IPS-20b (cell line): ENCODE data around the gene CD1D.
"Not testable (repeated sequence)": the region's sequence is repeated elsewhere in the genome, so short reads cannot be mapped to it uniquely, and the experiment has no call there.

Experiments
- H3K27ac ChIP-seq: one replicate; pipeline ENCODE4 v1.5.1; 2013; ENCODE audit warnings: low read length
- H3K27me3 ChIP-seq: 2 replicates; pipeline ENCODE4 v1.6.1; 2013; ENCODE audit warnings: mild to moderate bottlenecking, low read length, inconsistent platforms; ENCODE audit not compliant: insufficient read depth
- H3K36me3 ChIP-seq: 2 replicates; pipeline ENCODE4 v1.6.1; 2013; ENCODE audit warnings: low read depth, mild to moderate bottlenecking, inconsistent platforms, low read length, moderate library complexity; ENCODE audit not compliant: insufficient read depth
- H3K4me1 ChIP-seq: 2 replicates; pipeline ENCODE4 v1.6.1; 2013; ENCODE audit warnings: mild to moderate bottlenecking, control low read depth, inconsistent platforms, low read length, moderate library complexity; ENCODE audit not compliant: insufficient read depth
- H3K4me3 ChIP-seq: 2 replicates; pipeline ENCODE4 v1.5.1; 2013; ENCODE audit warnings: mild to moderate bottlenecking, low read length, inconsistent platforms
- H3K9ac ChIP-seq: 2 replicates; pipeline ENCODE4 v1.6.1; 2013; ENCODE audit warnings: low read depth, mild to moderate bottlenecking, inconsistent platforms, low read length, moderate library complexity
- H3K9me3 ChIP-seq: 2 replicates; pipeline ENCODE4 v1.6.1; 2013; ENCODE audit warnings: mild to moderate bottlenecking, low read depth, low read length, inconsistent platforms; ENCODE audit not compliant: insufficient read depth

CD1D gene

GRCh38 chr1:158200527-158200926, 19.8 kb downstream of the CD1D start:
- Histone ChIP-seq H3K4me1 (no peaks in the 10 kb centered on the region), H3K27ac (no peak overlapping the region)

GRCh38 chr1:158203693-158204457, 23.2 kb downstream of the CD1D start:
- no peaks in the 10 kb centered on the region for H3K9me3 ChIP-seq
- H3K4me3 ChIP-seq = peak overlapping the region; percentile 52
- H3K36me3 ChIP-seq = no peaks in the 10 kb centered on the region
- no peak overlapping the region for H3K9ac ChIP-seq
- no peaks in the 10 kb centered on the region for H3K4me1 ChIP-seq
- H3K27ac ChIP-seq = no peak overlapping the region
- no peaks in the 10 kb centered on the region for H3K27me3 ChIP-seq

More at GRCh38 chr1:158200527-158200926, 19.8 kb downstream of the CD1D start:
- no peak overlapping the region for H3K4me3 ChIP-seq
- H3K9ac ChIP-seq = no peak overlapping the region
- H3K9me3 ChIP-seq = no peaks in the 10 kb centered on the region
- H3K36me3 ChIP-seq = no peaks in the 10 kb centered on the region
- H3K27me3 ChIP-seq = no peaks in the 10 kb centered on the region

- Histone ChIP-seq H3K36me3 (no peaks in the 10 kb centered on the region), H3K27me3 (no peaks in the 10 kb centered on the region), H3K4me3 (no peak overlapping the region), H3K9me3 (no peaks in the 10 kb centered on the region), H3K27ac (no peak overlapping the region), H3K4me1 (0 out of 2 replicates have a peak, but pooled peaks cover 4% of the 10 kb centered on the region), H3K9ac (no peak overlapping the region)
Measured at GRCh38 chr1:158204458-158204827, 23.7 kb downstream of the CD1D start.

- H3K4me3 ChIP-seq = no peak overlapping the region
- no peaks in the 10 kb centered on the region for H3K36me3 ChIP-seq
- 0 out of 2 replicates have a peak, but pooled peaks cover 4% of the 10 kb centered on the region for H3K4me1 ChIP-seq
- no peaks in the 10 kb centered on the region for H3K9me3 ChIP-seq
- no peak overlapping the region for H3K27ac ChIP-seq
- H3K9ac ChIP-seq = no peak overlapping the region
- no peaks in the 10 kb centered on the region for H3K27me3 ChIP-seq
Measured at GRCh38 chr1:158208586-158209116, 28.0 kb downstream of the CD1D start.

GRCh38 chr1:158212320-158212719, 31.6 kb downstream of the CD1D start:
- no peak overlapping the region for H3K9ac ChIP-seq
- 0 out of 2 replicates have a peak, but pooled peaks cover 4% of the 10 kb centered on the region for H3K4me1 ChIP-seq
- no peaks in the 10 kb centered on the region for H3K36me3 ChIP-seq
- no peaks in the 10 kb centered on the region for H3K27me3 ChIP-seq
- no peaks in the 10 kb centered on the region for H3K9me3 ChIP-seq
- no peak overlapping the region for H3K27ac ChIP-seq
- no peak overlapping the region for H3K4me3 ChIP-seq

GRCh38 chr1:158223445-158223844, 42.8 kb downstream of the CD1D start:
- H3K36me3 ChIP-seq, H3K27ac ChIP-seq, H3K27me3 ChIP-seq, H3K9ac ChIP-seq, H3K4me1 ChIP-seq, H3K4me3 ChIP-seq: not testable (repeated sequence)
- H3K9me3 ChIP-seq = peaks cover 23% of the 10 kb centered on the region; the same call in 1 of the 2 replicates

GRCh38 chr1:158227904-158228623, 47.4 kb downstream of the CD1D start:
- Histone ChIP-seq H3K4me3 (no peak overlapping the region), H3K4me1 (no peaks in the 10 kb centered on the region), H3K36me3 (no peaks in the 10 kb centered on the region), H3K27me3 (no peaks in the 10 kb centered on the region), H3K9ac (no peak overlapping the region), H3K9me3 (peaks cover 13% of the 10 kb centered on the region; the same call in 1 of the 2 replicates), H3K27ac (no peak overlapping the region)
